Measurements from ENCODE around the gene LDB2.

GRCh38 chr4:16582526-16582925 lies 315.9 kb downstream of the LDB2 start:
- TF ChIP-seq POLR2A (IDR thresholded peaks at IDR 0.05; ENCODE audit: low read length) = no peak
- no peak for TF ChIP-seq GATA1 (IDR thresholded peaks at IDR 0.05; ENCODE audit: low read depth, low read length)

All from erythroblast (primary cell).